ENCODE measurements around the gene TDRD9.

Gene TDRD9

GRCh38 chr14:103984196-103984595, 55.9 kb downstream of the TDRD9 start:
- no peak for DNase-seq
- H3K4me1 ChIP-seq (ENCODE audit: control insufficient read depth, insufficient read depth, low read length, poor library complexity, severe bottlenecking) = no peaks in the 10 kb centered on the region

GRCh38 chr14:103989034-103989433, 60.8 kb downstream of the TDRD9 start:
- no peak for DNase-seq
- H3K9me3 ChIP-seq (ENCODE audit: control insufficient read depth, low read length) = no peaks in the 10 kb centered on the region
- H3K27ac ChIP-seq (ENCODE audit: insufficient read depth, low read length, poor library complexity, severe bottlenecking) = no peak overlapping the region
- H3K36me3 ChIP-seq (ENCODE audit: control insufficient read depth, insufficient read depth, low read length) = no peaks in the 10 kb centered on the region
- no peaks in the 10 kb centered on the region for H3K4me1 ChIP-seq (ENCODE audit: control insufficient read depth, insufficient read depth, low read length, poor library complexity, severe bottlenecking)
- no peaks in the 10 kb centered on the region for H3K27me3 ChIP-seq (replicated peaks; ENCODE audit: control insufficient read depth, insufficient read depth, low read length, poor library complexity, severe bottlenecking)
- H3K4me3 ChIP-seq (ENCODE audit: insufficient read depth, low read depth, low read length, poor library complexity, severe bottlenecking) = no peak overlapping the region

More at GRCh38 chr14:103984196-103984595, 55.9 kb downstream of the TDRD9 start:
- Histone ChIP-seq H3K27me3 (replicated peaks; ENCODE audit: control insufficient read depth, insufficient read depth, low read length, poor library complexity, severe bottlenecking) (no peaks in the 10 kb centered on the region), H3K36me3 (ENCODE audit: control insufficient read depth, insufficient read depth, low read length) (no peaks in the 10 kb centered on the region), H3K4me3 (ENCODE audit: insufficient read depth, low read depth, low read length, poor library complexity, severe bottlenecking) (no peak overlapping the region), H3K27ac (ENCODE audit: insufficient read depth, low read length, poor library complexity, severe bottlenecking) (no peak overlapping the region), H3K9me3 (ENCODE audit: control insufficient read depth, low read length) (no peaks in the 10 kb centered on the region)

- Histone ChIP-seq H3K27ac (ENCODE audit: insufficient read depth, low read length, poor library complexity, severe bottlenecking) (no peak overlapping the region), H3K9me3 (ENCODE audit: control insufficient read depth, low read length) (no peaks in the 10 kb centered on the region), H3K4me3 (ENCODE audit: insufficient read depth, low read depth, low read length, poor library complexity, severe bottlenecking) (no peak overlapping the region), H3K36me3 (ENCODE audit: control insufficient read depth, insufficient read depth, low read length) (no peaks in the 10 kb centered on the region), H3K27me3 (replicated peaks; ENCODE audit: control insufficient read depth, insufficient read depth, low read length, poor library complexity, severe bottlenecking) (no peaks in the 10 kb centered on the region), H3K4me1 (ENCODE audit: control insufficient read depth, insufficient read depth, low read length, poor library complexity, severe bottlenecking) (no peaks in the 10 kb centered on the region)
- no peak for DNase-seq
Measured at GRCh38 chr14:103989964-103990363, 61.7 kb downstream of the TDRD9 start.

GRCh38 chr14:103994535-103995184, 66.4 kb downstream of the TDRD9 start:
- Histone ChIP-seq H3K9me3 (ENCODE audit: control insufficient read depth, low read length) (no peaks in the 10 kb centered on the region), H3K4me1 (ENCODE audit: control insufficient read depth, insufficient read depth, low read length, poor library complexity, severe bottlenecking) (no peaks in the 10 kb centered on the region), H3K27me3 (replicated peaks; ENCODE audit: control insufficient read depth, insufficient read depth, low read length, poor library complexity, severe bottlenecking) (peaks cover 2% of the 10 kb centered on the region), H3K36me3 (ENCODE audit: control insufficient read depth, insufficient read depth, low read length) (no peaks in the 10 kb centered on the region), H3K27ac (ENCODE audit: insufficient read depth, low read length, poor library complexity, severe bottlenecking) (no peak overlapping the region), H3K4me3 (ENCODE audit: insufficient read depth, low read depth, low read length, poor library complexity, severe bottlenecking) (no peak overlapping the region)
- no peak for DNase-seq

GRCh38 chr14:103995876-103996275, 67.6 kb downstream of the TDRD9 start:
- Histone ChIP-seq H3K27ac (ENCODE audit: insufficient read depth, low read length, poor library complexity, severe bottlenecking) (no peak overlapping the region), H3K4me3 (ENCODE audit: insufficient read depth, low read depth, low read length, poor library complexity, severe bottlenecking) (no peak overlapping the region), H3K9me3 (ENCODE audit: control insufficient read depth, low read length) (no peaks in the 10 kb centered on the region), H3K4me1 (ENCODE audit: control insufficient read depth, insufficient read depth, low read length, poor library complexity, severe bottlenecking) (no peaks in the 10 kb centered on the region), H3K27me3 (replicated peaks; ENCODE audit: control insufficient read depth, insufficient read depth, low read length, poor library complexity, severe bottlenecking) (peaks cover 2% of the 10 kb centered on the region), H3K36me3 (ENCODE audit: control insufficient read depth, insufficient read depth, low read length) (no peaks in the 10 kb centered on the region)
- DNase-seq = no peak

GRCh38 chr14:103997391-103997790, 69.1 kb downstream of the TDRD9 start:
- Histone ChIP-seq H3K27me3 (replicated peaks; ENCODE audit: control insufficient read depth, insufficient read depth, low read length, poor library complexity, severe bottlenecking) (peaks cover 2% of the 10 kb centered on the region), H3K27ac (ENCODE audit: insufficient read depth, low read length, poor library complexity, severe bottlenecking) (no peak overlapping the region), H3K36me3 (ENCODE audit: control insufficient read depth, insufficient read depth, low read length) (no peaks in the 10 kb centered on the region), H3K4me1 (ENCODE audit: control insufficient read depth, insufficient read depth, low read length, poor library complexity, severe bottlenecking) (no peaks in the 10 kb centered on the region), H3K4me3 (ENCODE audit: insufficient read depth, low read depth, low read length, poor library complexity, severe bottlenecking) (no peak overlapping the region), H3K9me3 (ENCODE audit: control insufficient read depth, low read length) (no peaks in the 10 kb centered on the region)
- no peak for DNase-seq

- peaks cover 2% of the 10 kb centered on the region for H3K27me3 ChIP-seq (replicated peaks; ENCODE audit: control insufficient read depth, insufficient read depth, low read length, poor library complexity, severe bottlenecking)
- H3K9me3 ChIP-seq (ENCODE audit: control insufficient read depth, low read length) = no peaks in the 10 kb centered on the region
- H3K36me3 ChIP-seq (ENCODE audit: control insufficient read depth, insufficient read depth, low read length) = no peaks in the 10 kb centered on the region
- H3K4me3 ChIP-seq (ENCODE audit: insufficient read depth, low read depth, low read length, poor library complexity, severe bottlenecking) = no peak overlapping the region
- H3K27ac ChIP-seq (ENCODE audit: insufficient read depth, low read length, poor library complexity, severe bottlenecking) = no peak overlapping the region
- DNase-seq = no peak
- no peaks in the 10 kb centered on the region for H3K4me1 ChIP-seq (ENCODE audit: control insufficient read depth, insufficient read depth, low read length, poor library complexity, severe bottlenecking)
Measured at GRCh38 chr14:103998027-103998426, 69.8 kb downstream of the TDRD9 start.

GRCh38 chr14:103999795-104000440, 71.7 kb downstream of the TDRD9 start:
- H3K4me3 ChIP-seq (ENCODE audit: insufficient read depth, low read depth, low read length, poor library complexity, severe bottlenecking) = no peak overlapping the region
- no peak overlapping the region for H3K27ac ChIP-seq (ENCODE audit: insufficient read depth, low read length, poor library complexity, severe bottlenecking)
- H3K9me3 ChIP-seq (ENCODE audit: control insufficient read depth, low read length) = no peaks in the 10 kb centered on the region

GRCh38 chr14:104001003-104001402, 72.7 kb downstream of the TDRD9 start:
- Histone ChIP-seq H3K27me3 (replicated peaks; ENCODE audit: control insufficient read depth, insufficient read depth, low read length, poor library complexity, severe bottlenecking) (peaks cover 2% of the 10 kb centered on the region), H3K4me1 (ENCODE audit: control insufficient read depth, insufficient read depth, low read length, poor library complexity, severe bottlenecking) (no peaks in the 10 kb centered on the region), H3K36me3 (ENCODE audit: control insufficient read depth, insufficient read depth, low read length) (no peaks in the 10 kb centered on the region), H3K9me3 (ENCODE audit: control insufficient read depth, low read length) (no peaks in the 10 kb centered on the region), H3K27ac (ENCODE audit: insufficient read depth, low read length, poor library complexity, severe bottlenecking) (no peak overlapping the region), H3K4me3 (ENCODE audit: insufficient read depth, low read depth, low read length, poor library complexity, severe bottlenecking) (no peak overlapping the region)
- no peak for DNase-seq

More at GRCh38 chr14:103999795-104000440, 71.7 kb downstream of the TDRD9 start:
- no peaks in the 10 kb centered on the region for H3K36me3 ChIP-seq (ENCODE audit: control insufficient read depth, insufficient read depth, low read length)
- H3K4me1 ChIP-seq (ENCODE audit: control insufficient read depth, insufficient read depth, low read length, poor library complexity, severe bottlenecking) = no peaks in the 10 kb centered on the region
- H3K27me3 ChIP-seq (replicated peaks; ENCODE audit: control insufficient read depth, insufficient read depth, low read length, poor library complexity, severe bottlenecking) = peaks cover 2% of the 10 kb centered on the region
- DNase-seq = no peak

GRCh38 chr14:104003616-104004015, 75.4 kb downstream of the TDRD9 start:
- Histone ChIP-seq H3K4me3 (ENCODE audit: insufficient read depth, low read depth, low read length, poor library complexity, severe bottlenecking) (no peak overlapping the region), H3K4me1 (ENCODE audit: control insufficient read depth, insufficient read depth, low read length, poor library complexity, severe bottlenecking) (no peaks in the 10 kb centered on the region), H3K27me3 (replicated peaks; ENCODE audit: control insufficient read depth, insufficient read depth, low read length, poor library complexity, severe bottlenecking) (no peaks in the 10 kb centered on the region)

More at GRCh38 chr14:104003616-104004015, 75.4 kb downstream of the TDRD9 start:
- H3K9me3 ChIP-seq (ENCODE audit: control insufficient read depth, low read length) = no peaks in the 10 kb centered on the region
- H3K36me3 ChIP-seq (ENCODE audit: control insufficient read depth, insufficient read depth, low read length) = no peaks in the 10 kb centered on the region
- DNase-seq = no peak
- H3K27ac ChIP-seq (ENCODE audit: insufficient read depth, low read length, poor library complexity, severe bottlenecking) = no peak overlapping the region
